MM.1S (cell line): Measurements from ENCODE around the gene CHI3L1.

Experiments
- EZH2phosphoT487 ChIP-seq: fragments of 300-600 bp; sonication (generic); IDR thresholded peaks from 2 replicates; pipeline ENCODE4 v1.6.1; 2018; ENCODE audit warnings: antibody characterized with exemption, low read length
- TF ChIP-seq, protein P1 (sequence below): fragments of 300-600 bp; sonication (generic); IDR thresholded peaks from 2 replicates; pipeline ENCODE4 v1.5.1; 2016; ENCODE audit warnings: antibody characterized with exemption, low read length, mixed read lengths

DNA sequence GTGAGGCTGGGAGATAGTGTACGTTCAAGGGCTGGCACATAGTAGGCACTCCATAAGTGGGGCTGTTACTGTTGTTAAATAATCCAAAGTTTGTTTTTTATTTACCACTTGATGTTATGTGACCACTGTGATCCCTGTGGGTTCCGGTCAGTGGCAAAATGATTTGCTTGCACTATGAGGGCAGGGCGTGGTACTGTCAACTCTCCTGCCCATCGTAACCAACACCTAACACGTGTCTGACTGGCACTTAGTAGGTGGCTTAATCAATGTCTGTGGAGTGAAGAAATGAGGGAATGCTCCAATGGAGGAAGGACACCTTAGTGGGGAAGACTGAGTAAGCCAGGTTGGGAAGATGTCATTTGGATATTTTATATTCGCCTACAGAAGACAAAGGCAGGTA, 44.4 kb downstream of the CHI3L1 start:
- TF ChIP-seq, protein P1, sequence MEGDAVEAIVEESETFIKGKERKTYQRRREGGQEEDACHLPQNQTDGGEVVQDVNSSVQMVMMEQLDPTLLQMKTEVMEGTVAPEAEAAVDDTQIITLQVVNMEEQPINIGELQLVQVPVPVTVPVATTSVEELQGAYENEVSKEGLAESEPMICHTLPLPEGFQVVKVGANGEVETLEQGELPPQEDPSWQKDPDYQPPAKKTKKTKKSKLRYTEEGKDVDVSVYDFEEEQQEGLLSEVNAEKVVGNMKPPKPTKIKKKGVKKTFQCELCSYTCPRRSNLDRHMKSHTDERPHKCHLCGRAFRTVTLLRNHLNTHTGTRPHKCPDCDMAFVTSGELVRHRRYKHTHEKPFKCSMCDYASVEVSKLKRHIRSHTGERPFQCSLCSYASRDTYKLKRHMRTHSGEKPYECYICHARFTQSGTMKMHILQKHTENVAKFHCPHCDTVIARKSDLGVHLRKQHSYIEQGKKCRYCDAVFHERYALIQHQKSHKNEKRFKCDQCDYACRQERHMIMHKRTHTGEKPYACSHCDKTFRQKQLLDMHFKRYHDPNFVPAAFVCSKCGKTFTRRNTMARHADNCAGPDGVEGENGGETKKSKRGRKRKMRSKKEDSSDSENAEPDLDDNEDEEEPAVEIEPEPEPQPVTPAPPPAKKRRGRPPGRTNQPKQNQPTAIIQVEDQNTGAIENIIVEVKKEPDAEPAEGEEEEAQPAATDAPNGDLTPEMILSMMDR, result no peak
- TF ChIP-seq EZH2phosphoT487, result no peak
